ENCODE measurements around the gene EIF4E2.

EIF4E2 gene

DNA sequence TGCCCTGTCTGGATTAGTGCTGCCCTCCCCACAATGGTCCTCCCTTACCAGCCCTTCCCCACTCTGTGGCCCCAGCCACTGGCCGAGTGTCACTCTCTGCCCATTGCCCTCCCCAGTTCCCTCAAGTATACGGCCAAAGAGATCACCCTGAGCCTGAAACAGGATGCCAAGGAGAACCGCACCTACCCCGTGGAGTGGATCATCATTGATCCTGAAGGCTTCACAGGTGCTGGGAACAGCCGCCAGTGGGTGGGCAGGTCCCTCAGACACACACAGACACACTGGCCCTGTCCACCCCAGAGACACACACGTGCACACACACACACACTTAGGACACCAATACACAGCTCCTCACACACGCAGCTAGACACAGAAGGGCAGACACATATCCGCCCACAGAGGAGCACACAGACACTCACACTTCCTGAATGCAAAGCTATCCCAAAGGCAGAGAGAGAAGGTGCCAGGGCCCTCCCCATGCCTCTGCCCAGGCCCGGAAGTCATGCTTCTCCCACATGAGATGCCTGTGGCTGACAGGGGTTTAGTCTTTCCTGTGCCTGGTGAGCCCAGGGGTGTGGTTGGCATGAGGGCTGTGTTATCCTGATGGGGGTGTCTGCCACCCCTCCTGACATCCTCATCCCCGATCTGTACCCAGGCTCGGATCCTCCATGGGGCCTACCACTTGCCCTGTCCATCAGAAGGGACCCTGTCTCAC, 21.6 kb upstream of the EIF4E2 start:
- no peak overlapping the region for H2AFZ ChIP-seq (ENCODE audit: low read length)

DNA sequence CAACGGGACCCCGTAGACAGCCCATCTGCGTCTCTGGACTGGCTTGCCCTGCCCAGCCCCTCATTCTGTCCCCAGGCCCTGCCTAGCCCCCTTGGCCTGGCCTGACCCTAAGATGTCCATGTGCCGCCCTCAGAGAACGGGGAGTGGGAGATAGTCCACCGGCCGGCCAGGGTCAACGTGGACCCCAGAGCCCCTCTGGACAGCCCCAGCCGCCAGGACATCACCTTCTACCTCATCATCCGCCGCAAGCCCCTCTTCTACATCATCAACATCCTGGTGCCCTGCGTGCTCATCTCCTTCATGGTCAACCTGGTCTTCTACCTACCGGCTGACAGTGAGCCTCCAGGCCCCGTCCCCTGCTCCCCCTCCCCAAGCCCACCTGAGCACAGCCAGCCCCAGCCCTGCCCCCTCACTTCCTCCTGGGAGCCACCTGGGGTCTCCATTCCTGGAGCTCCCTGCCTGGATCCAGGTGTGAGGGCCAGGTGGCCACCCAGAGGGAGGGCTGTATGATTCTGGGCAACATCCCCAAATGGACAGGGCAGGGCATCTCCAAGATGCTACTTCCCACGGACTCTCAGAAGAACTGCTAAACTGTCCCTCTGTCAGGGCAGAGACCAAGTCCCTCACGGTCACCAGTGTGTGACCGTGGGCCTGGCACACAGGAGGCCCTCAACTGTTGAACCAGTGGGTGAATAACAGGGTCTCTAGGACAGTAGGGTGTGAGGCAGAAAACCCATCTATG, 20.5 kb upstream of the EIF4E2 start:
- Histone ChIP-seq H3K9me3 (replicated peaks; ENCODE audit: insufficient read depth, low read length) (no peaks in the 10 kb centered on the region), H4K20me1 (ENCODE audit: insufficient read depth, low read length) (no peaks in the 10 kb centered on the region), H3K27ac (ENCODE audit: low read length) (no peak overlapping the region), H3K4me1 (ENCODE audit: low read length) (no peaks in the 10 kb centered on the region), H2AFZ (ENCODE audit: low read length) (no peak overlapping the region), H3K27me3 (replicated peaks; ENCODE audit: insufficient read depth, low read length) (no peaks in the 10 kb centered on the region), H3K36me3 (replicated peaks; ENCODE audit: insufficient read depth, low read length) (no peaks in the 10 kb centered on the region), H3F3A (ENCODE audit: insufficient read depth, low read length) (no peaks in the 10 kb centered on the region), H3K4me3 (ENCODE audit: low read length) (no peak overlapping the region), H3K4me2 (ENCODE audit: low read depth, low read length) (no peak overlapping the region), H3K9ac (ENCODE audit: low read length) (no peak overlapping the region), H3K79me2 (ENCODE audit: low read length) (no peaks in the 10 kb centered on the region), H3K9me2 (replicated peaks; ENCODE audit: insufficient read depth, low read length) (no peaks in the 10 kb centered on the region)
- no peak for DNase-seq
- no peak for TF ChIP-seq EZH2phosphoT487 (IDR thresholded peaks at IDR 0.05; ENCODE audit: low read length)
- no peak for TF ChIP-seq EZH2 (optimal IDR thresholded peaks at IDR 0.05; ENCODE audit: low read depth, low read length)
- TF ChIP-seq, protein P1, sequence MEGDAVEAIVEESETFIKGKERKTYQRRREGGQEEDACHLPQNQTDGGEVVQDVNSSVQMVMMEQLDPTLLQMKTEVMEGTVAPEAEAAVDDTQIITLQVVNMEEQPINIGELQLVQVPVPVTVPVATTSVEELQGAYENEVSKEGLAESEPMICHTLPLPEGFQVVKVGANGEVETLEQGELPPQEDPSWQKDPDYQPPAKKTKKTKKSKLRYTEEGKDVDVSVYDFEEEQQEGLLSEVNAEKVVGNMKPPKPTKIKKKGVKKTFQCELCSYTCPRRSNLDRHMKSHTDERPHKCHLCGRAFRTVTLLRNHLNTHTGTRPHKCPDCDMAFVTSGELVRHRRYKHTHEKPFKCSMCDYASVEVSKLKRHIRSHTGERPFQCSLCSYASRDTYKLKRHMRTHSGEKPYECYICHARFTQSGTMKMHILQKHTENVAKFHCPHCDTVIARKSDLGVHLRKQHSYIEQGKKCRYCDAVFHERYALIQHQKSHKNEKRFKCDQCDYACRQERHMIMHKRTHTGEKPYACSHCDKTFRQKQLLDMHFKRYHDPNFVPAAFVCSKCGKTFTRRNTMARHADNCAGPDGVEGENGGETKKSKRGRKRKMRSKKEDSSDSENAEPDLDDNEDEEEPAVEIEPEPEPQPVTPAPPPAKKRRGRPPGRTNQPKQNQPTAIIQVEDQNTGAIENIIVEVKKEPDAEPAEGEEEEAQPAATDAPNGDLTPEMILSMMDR (IDR thresholded peaks at IDR 0.05; ENCODE audit: low read length): no peak

More for the DNA sequence above, 21.6 kb upstream of the EIF4E2 start:
- no peak for DNase-seq
- no peaks in the 10 kb centered on the region for H3K79me2 ChIP-seq (ENCODE audit: low read length)
- no peak overlapping the region for H3K4me3 ChIP-seq (ENCODE audit: low read length)
- peaks cover 10% of the 10 kb centered on the region for H3K27me3 ChIP-seq (replicated peaks; ENCODE audit: insufficient read depth, low read length)
- no peak overlapping the region for H3K27ac ChIP-seq (ENCODE audit: low read length)
- H3K9me2 ChIP-seq (replicated peaks; ENCODE audit: insufficient read depth, low read length): no peaks in the 10 kb centered on the region
- H4K20me1 ChIP-seq (ENCODE audit: insufficient read depth, low read length): no peaks in the 10 kb centered on the region
- H3K36me3 ChIP-seq (replicated peaks; ENCODE audit: insufficient read depth, low read length): no peaks in the 10 kb centered on the region
- H3K9ac ChIP-seq (ENCODE audit: low read length): no peak overlapping the region
- TF ChIP-seq EZH2 (optimal IDR thresholded peaks at IDR 0.05; ENCODE audit: low read depth, low read length) (no peak), EZH2phosphoT487 (IDR thresholded peaks at IDR 0.05; ENCODE audit: low read length) (no peak)
- TF ChIP-seq, protein P1 (IDR thresholded peaks at IDR 0.05; ENCODE audit: low read length): no peak
- no peaks in the 10 kb centered on the region for H3K4me1 ChIP-seq (ENCODE audit: low read length)
- H3F3A ChIP-seq (ENCODE audit: insufficient read depth, low read length): no peaks in the 10 kb centered on the region
- no peaks in the 10 kb centered on the region for H3K9me3 ChIP-seq (replicated peaks; ENCODE audit: insufficient read depth, low read length)
- H3K4me2 ChIP-seq (ENCODE audit: low read depth, low read length): no peak overlapping the region

DNA sequence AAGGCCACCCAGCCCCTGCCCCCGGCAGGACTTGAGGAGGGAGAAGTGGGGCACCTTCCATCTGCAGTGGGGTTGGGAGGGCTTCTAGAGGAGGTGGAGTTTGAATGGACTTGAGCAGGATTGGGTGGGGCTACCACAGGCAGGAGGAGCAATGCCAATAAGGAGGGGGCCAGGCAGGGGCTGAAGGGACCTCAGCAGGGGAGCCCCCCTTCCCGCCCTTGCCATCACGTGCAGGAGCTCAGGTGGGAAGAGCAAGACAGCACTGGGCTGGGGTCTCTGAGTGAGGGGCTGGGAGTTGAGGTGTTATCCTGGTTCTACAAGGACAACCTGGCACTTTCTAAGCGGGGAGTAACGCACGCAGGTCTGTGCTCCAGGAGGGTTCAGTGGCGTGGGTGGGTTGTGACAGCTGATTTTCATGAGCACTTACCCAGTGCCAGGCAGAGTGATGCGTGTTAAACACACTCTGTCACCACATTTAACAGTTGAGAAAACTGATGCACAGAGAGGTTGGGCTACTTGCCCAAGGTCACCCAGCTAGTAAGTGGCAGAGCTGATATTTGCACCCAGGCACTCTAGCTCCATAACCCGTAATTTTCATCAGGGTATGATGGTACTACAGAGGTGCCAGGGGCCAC, 19.7 kb upstream of the EIF4E2 start:
- Histone ChIP-seq H4K20me1 (ENCODE audit: insufficient read depth, low read length) (no peaks in the 10 kb centered on the region), H3K9me3 (replicated peaks; ENCODE audit: insufficient read depth, low read length) (no peaks in the 10 kb centered on the region), H3K4me2 (ENCODE audit: low read depth, low read length) (no peak overlapping the region), H3K4me1 (ENCODE audit: low read length) (no peaks in the 10 kb centered on the region), H3K9me2 (replicated peaks; ENCODE audit: insufficient read depth, low read length) (no peaks in the 10 kb centered on the region), H3K27ac (ENCODE audit: low read length) (no peak overlapping the region), H3K9ac (ENCODE audit: low read length) (no peak overlapping the region), H3K79me2 (ENCODE audit: low read length) (no peaks in the 10 kb centered on the region), H3K4me3 (ENCODE audit: low read length) (no peak overlapping the region), H3F3A (ENCODE audit: insufficient read depth, low read length) (no peaks in the 10 kb centered on the region), H2AFZ (ENCODE audit: low read length) (no peak overlapping the region), H3K36me3 (replicated peaks; ENCODE audit: insufficient read depth, low read length) (no peaks in the 10 kb centered on the region), H3K27me3 (replicated peaks; ENCODE audit: insufficient read depth, low read length) (no peaks in the 10 kb centered on the region)
- DNase-seq: no peak
- TF ChIP-seq EZH2phosphoT487 (IDR thresholded peaks at IDR 0.05; ENCODE audit: low read length) (no peak), EZH2 (optimal IDR thresholded peaks at IDR 0.05; ENCODE audit: low read depth, low read length) (no peak)
- TF ChIP-seq, protein P1 (IDR thresholded peaks at IDR 0.05; ENCODE audit: low read length): no peak
